SK-N-SH (cell line): ENCODE measurements around the gene SH2D3C. TPM values are rescaled to one million over a fixed set of nuclear protein-coding genes. Genes with fewer than 3 reads are reported as not detected.

Experiments
- CTCF ChIA-PET: fragments of 300-600, 350-600 bp; formaldehyde crosslinking; extraction: SDS; loops from one replicate; lab custom pipeline; 2021; lab: Yijun Ruan, JAX
- POLR2A ChIA-PET: fragments of 350-600 bp; sonication (Branson Sonifier 250); formaldehyde crosslinking; extraction: SDS; loops from one replicate; lab custom pipeline; 2020; ENCODE audit warnings: antibody characterized with exemption, inconsistent platforms; lab: Yijun Ruan, JAX
- DNase-seq: peaks from one replicate; pipeline ENCODE4 v3.0.0; 2012
- H2AFZ ChIP-seq: fragments of 200-600 bp; sonication (generic); 2 replicates; pipeline ENCODE4 v1.8.1; 2016; ENCODE audit warnings: antibody characterized with exemption, mild to moderate bottlenecking, low read depth
- H3F3A ChIP-seq: fragments of 200-600 bp; sonication (generic); replicated peaks from 2 replicates; pipeline ENCODE3; 2016; ENCODE audit warnings: antibody characterized with exemption, mild to moderate bottlenecking; ENCODE audit not compliant: insufficient read depth
- H3K27ac ChIP-seq, 2 experiments: fragments of 200-500 bp in 1 of 2; fragments of 200-600 bp in 1 of 2; sonication (Bioruptor generic) in 1 of 2; sonication (generic), shearing (Covaris generic) in 1 of 2; 2 replicates each; pipeline versions ENCODE4 v1.5.1 to v1.6.1; 2014 to 2016; ENCODE audit warnings: low read depth in 2 of 2, inconsistent platforms in 1 of 2, low read length in 1 of 2, mild to moderate bottlenecking in 1 of 2, mixed read lengths in 1 of 2
- H3K27me3 ChIP-seq: fragments of 200-600 bp; sonication (generic), shearing (Covaris generic); 2 replicates; pipeline ENCODE4 v1.6.1; 2016; ENCODE audit warnings: mixed run types; ENCODE audit not compliant: insufficient read depth
- H3K36me3 ChIP-seq, 2 experiments: fragments of 200-500 bp in 1 of 2; fragments of 200-600 bp in 1 of 2; sonication (Bioruptor generic) in 1 of 2; sonication (generic) in 1 of 2; replicated peaks in 1 of 2; 2 replicates each; pipeline versions ENCODE3 to v1.5.1; 2014 to 2016; ENCODE audit warnings: low read length in 1 of 2, mild to moderate bottlenecking in 1 of 2; ENCODE audit not compliant: insufficient read depth in 2 of 2, control insufficient read depth in 1 of 2
- H3K4me1 ChIP-seq, 2 experiments: fragments of 200-500 bp in 1 of 2; fragments of 200-600 bp in 1 of 2; sonication (Bioruptor generic) in 1 of 2; sonication (generic), shearing (Covaris generic) in 1 of 2; 2 replicates each; pipeline versions ENCODE4 v1.5.1 to v1.6.1; 2014 to 2016; ENCODE audit warnings: low read depth in 1 of 2, low read length in 1 of 2, mixed run types in 1 of 2; ENCODE audit not compliant: insufficient read depth in 2 of 2, control insufficient read depth in 1 of 2
- H3K4me2 ChIP-seq: fragments of 200-600 bp; sonication (generic), shearing (Covaris generic); 2 replicates; pipeline ENCODE4 v1.6.1; 2017; ENCODE audit warnings: mixed run types
- H3K4me3 ChIP-seq, 2 experiments: fragments of 200-500 bp in 1 of 2; fragments of 200-600 bp in 1 of 2; sonication (Bioruptor generic) in 1 of 2; sonication (generic), shearing (Covaris generic) in 1 of 2; 2 replicates each; pipeline versions ENCODE4 v1.5.1 to v1.8.1; 2014 to 2016; ENCODE audit warnings: low read depth in 2 of 2, inconsistent platforms in 1 of 2, low read length in 1 of 2, mild to moderate bottlenecking in 1 of 2, mixed read lengths in 1 of 2, moderate library complexity in 1 of 2
- H3K79me2 ChIP-seq: fragments of 200-600 bp; sonication (generic); 2 replicates; pipeline ENCODE4 v1.8.1; 2017; ENCODE audit warnings: mild to moderate bottlenecking; ENCODE audit not compliant: insufficient read depth
- H3K9ac ChIP-seq: fragments of 200-600 bp; sonication (generic); 2 replicates; pipeline ENCODE4 v1.6.1; 2017; ENCODE audit warnings: mixed run types
- H3K9me2 ChIP-seq: fragments of 200-600 bp; sonication (generic); 2 replicates; pipeline ENCODE4 v1.6.1; 2017; ENCODE audit warnings: mixed run types
- H3K9me3 ChIP-seq: fragments of 200-600 bp; sonication (generic); 2 replicates; pipeline ENCODE4 v1.6.1; 2017; ENCODE audit warnings: mixed run types, mild to moderate bottlenecking, moderate library complexity
- H4K20me1 ChIP-seq: fragments of 200-600 bp; sonication (generic); 2 replicates; pipeline ENCODE4 v1.6.1; 2017; ENCODE audit warnings: mild to moderate bottlenecking, mixed run types; ENCODE audit not compliant: insufficient read depth
- CHD2 ChIP-seq: fragments of 150-350 bp; IDR thresholded peaks from 2 replicates; pipeline ENCODE4 v1.6.1; 2018; ENCODE audit warnings: low read length; ENCODE audit not compliant: partially characterized antibody
- ELF1 ChIP-seq: IDR thresholded peaks from 2 replicates; pipeline ENCODE4 v1.4.0; 2012
- EP300 ChIP-seq, 2 experiments: IDR thresholded peaks; 2 replicates each; pipeline versions ENCODE4 v1.4.0 to v1.6.1; 2012; ENCODE audit warnings: borderline replicate concordance in 1 of 2, low read depth in 1 of 2, low read length in 1 of 2
- EZH2phosphoT487 ChIP-seq: fragments of 200-600 bp; sonication (generic); IDR thresholded peaks from 2 replicates; pipeline ENCODE4 v1.6.1; 2017; ENCODE audit warnings: low read depth, mixed run types, mild to moderate bottlenecking, antibody characterized with exemption, moderate library complexity, borderline replicate concordance
- FOXJ3 ChIP-seq: sonication (generic); formaldehyde crosslinking; IDR thresholded peaks from 2 replicates; pipeline ENCODE4 v1.5.1; 2020; ENCODE audit warnings: mild to moderate bottlenecking, missing genetic modification reagents
- JUND ChIP-seq: IDR thresholded peaks from 2 replicates; pipeline ENCODE4 v1.4.0; 2012
- MXI1 ChIP-seq: IDR thresholded peaks from 2 replicates; pipeline ENCODE4 v1.6.1; 2012; ENCODE audit warnings: mild to moderate bottlenecking, low read depth, low read length, improper control_type of control experiment
- NRF1 ChIP-seq: IDR thresholded peaks from 2 replicates; pipeline ENCODE4 v1.6.1; 2012; ENCODE audit warnings: low read depth, mild to moderate bottlenecking, low read length
- POLR2AphosphoS5 ChIP-seq: IDR thresholded peaks from 2 replicates; pipeline ENCODE4 v1.6.1; 2012; ENCODE audit warnings: low read depth, low read length
- RCOR1 ChIP-seq: fragments of 150-350 bp; IDR thresholded peaks from 2 replicates; pipeline ENCODE4 v1.6.1; 2017; ENCODE audit warnings: antibody characterized with exemption, low read length
- TAF1 ChIP-seq: IDR thresholded peaks from 2 replicates; pipeline ENCODE4 v1.6.1; 2012; ENCODE audit warnings: low read depth, mild to moderate bottlenecking, low read length, moderate library complexity, borderline replicate concordance
- TCF12 ChIP-seq: IDR thresholded peaks from 2 replicates; pipeline ENCODE4 v1.4.0; 2012
- TEAD4 ChIP-seq: IDR thresholded peaks from 2 replicates; pipeline ENCODE4 v1.4.0; 2012; ENCODE audit warnings: mild to moderate bottlenecking, borderline replicate concordance; ENCODE audit not compliant: insufficient read depth
- YY1 ChIP-seq: IDR thresholded peaks from 2 replicates; pipeline ENCODE4 v1.4.0; 2012; ENCODE audit warnings: low read depth, mild to moderate bottlenecking
- WGBS: methylation state at CpG from one replicate; pipeline ENCODE4 v1.1.6; 2017; ENCODE audit warnings: low lambda C conversion rate; 5-methylcytosine and 5-hydroxymethylcytosine counted together
- polyA plus RNA-seq, 3 experiments: library from polyadenylated mRNA; depleted of rRNA; stranded (reverse); fragments of >200 nt; gene quantifications; 2 replicates each; pipeline ENCODE4 v1.2.3, GENCODE V29; 2012
- TF ChIP-seq, protein P1 (sequence below): IDR thresholded peaks from 2 replicates; pipeline ENCODE4 v1.4.0; 2012; ENCODE audit warnings: low read depth, borderline replicate concordance
- TF ChIP-seq, protein P2 (sequence below): IDR thresholded peaks from 2 replicates; pipeline ENCODE4 v1.6.1; 2012; ENCODE audit warnings: mild to moderate bottlenecking, low read depth, low read length, moderate library complexity
- TF ChIP-seq, protein P3 (sequence below): IDR thresholded peaks from 2 replicates; pipeline ENCODE4; 2012
- TF ChIP-seq, protein P4 (sequence below): IDR thresholded peaks from 2 replicates; pipeline ENCODE4 v1.4.0; 2012; ENCODE audit warnings: low read depth, borderline replicate concordance
- TF ChIP-seq, protein P5 (sequence below): fragments of 200-600 bp; sonication (generic); IDR thresholded peaks from 2 replicates; pipeline ENCODE4 v1.6.1; 2017; ENCODE audit warnings: antibody characterized with exemption, mild to moderate bottlenecking, moderate library complexity

The SH2D3C gene
- polyA plus RNA-seq, 1 of the 3 experiments (the other 2 are of a cell fraction): 0.15 TPM

DNA sequence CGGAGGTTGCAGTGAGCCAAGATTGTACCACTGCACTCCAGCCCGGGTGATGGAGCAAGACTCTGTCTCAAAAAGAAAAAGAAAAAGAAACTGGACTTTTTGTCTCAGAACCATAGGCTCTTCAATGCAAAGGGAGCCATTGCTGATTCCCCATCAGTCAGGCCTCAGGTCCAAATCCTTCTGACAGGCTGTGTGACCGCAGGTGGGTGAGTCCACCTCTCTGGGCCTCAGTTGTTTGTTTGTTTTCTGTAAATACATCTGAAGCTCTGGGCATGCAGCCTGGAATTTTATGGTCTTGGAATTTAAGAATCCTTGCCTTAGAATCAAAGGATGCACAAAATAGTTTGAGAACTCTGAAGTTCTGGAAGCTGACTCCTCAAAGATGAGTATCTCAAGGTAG lies 22.2 kb downstream of the SH2D3C start:
- no peak for TF ChIP-seq NRF1
- no peak for TF ChIP-seq EP300 (IDR thresholded peaks at IDR 0.05; ENCODE audit: borderline replicate concordance in 1 of 2, low read depth in 1 of 2, low read length in 1 of 2)
- TF ChIP-seq MXI1: no peak
- TF ChIP-seq, protein P1, sequence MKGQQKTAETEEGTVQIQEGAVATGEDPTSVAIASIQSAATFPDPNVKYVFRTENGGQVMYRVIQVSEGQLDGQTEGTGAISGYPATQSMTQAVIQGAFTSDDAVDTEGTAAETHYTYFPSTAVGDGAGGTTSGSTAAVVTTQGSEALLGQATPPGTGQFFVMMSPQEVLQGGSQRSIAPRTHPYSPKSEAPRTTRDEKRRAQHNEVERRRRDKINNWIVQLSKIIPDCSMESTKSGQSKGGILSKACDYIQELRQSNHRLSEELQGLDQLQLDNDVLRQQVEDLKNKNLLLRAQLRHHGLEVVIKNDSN: no peak
- no peak for TF ChIP-seq TEAD4
- no peak for TF ChIP-seq TCF12
- TF ChIP-seq TAF1: no peak
- TF ChIP-seq YY1: no peak
- TF ChIP-seq POLR2AphosphoS5: no peak
- TF ChIP-seq, protein P2, sequence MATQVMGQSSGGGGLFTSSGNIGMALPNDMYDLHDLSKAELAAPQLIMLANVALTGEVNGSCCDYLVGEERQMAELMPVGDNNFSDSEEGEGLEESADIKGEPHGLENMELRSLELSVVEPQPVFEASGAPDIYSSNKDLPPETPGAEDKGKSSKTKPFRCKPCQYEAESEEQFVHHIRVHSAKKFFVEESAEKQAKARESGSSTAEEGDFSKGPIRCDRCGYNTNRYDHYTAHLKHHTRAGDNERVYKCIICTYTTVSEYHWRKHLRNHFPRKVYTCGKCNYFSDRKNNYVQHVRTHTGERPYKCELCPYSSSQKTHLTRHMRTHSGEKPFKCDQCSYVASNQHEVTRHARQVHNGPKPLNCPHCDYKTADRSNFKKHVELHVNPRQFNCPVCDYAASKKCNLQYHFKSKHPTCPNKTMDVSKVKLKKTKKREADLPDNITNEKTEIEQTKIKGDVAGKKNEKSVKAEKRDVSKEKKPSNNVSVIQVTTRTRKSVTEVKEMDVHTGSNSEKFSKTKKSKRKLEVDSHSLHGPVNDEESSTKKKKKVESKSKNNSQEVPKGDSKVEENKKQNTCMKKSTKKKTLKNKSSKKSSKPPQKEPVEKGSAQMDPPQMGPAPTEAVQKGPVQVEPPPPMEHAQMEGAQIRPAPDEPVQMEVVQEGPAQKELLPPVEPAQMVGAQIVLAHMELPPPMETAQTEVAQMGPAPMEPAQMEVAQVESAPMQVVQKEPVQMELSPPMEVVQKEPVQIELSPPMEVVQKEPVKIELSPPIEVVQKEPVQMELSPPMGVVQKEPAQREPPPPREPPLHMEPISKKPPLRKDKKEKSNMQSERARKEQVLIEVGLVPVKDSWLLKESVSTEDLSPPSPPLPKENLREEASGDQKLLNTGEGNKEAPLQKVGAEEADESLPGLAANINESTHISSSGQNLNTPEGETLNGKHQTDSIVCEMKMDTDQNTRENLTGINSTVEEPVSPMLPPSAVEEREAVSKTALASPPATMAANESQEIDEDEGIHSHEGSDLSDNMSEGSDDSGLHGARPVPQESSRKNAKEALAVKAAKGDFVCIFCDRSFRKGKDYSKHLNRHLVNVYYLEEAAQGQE: no peak
- no peak for TF ChIP-seq ELF1
- no peak for TF ChIP-seq JUND
- TF ChIP-seq, protein P3, sequence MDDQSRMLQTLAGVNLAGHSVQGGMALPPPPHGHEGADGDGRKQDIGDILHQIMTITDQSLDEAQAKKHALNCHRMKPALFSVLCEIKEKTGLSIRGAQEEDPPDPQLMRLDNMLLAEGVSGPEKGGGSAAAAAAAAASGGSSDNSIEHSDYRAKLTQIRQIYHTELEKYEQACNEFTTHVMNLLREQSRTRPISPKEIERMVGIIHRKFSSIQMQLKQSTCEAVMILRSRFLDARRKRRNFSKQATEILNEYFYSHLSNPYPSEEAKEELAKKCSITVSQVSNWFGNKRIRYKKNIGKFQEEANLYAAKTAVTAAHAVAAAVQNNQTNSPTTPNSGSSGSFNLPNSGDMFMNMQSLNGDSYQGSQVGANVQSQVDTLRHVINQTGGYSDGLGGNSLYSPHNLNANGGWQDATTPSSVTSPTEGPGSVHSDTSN: no peak
- TF ChIP-seq, protein P4, sequence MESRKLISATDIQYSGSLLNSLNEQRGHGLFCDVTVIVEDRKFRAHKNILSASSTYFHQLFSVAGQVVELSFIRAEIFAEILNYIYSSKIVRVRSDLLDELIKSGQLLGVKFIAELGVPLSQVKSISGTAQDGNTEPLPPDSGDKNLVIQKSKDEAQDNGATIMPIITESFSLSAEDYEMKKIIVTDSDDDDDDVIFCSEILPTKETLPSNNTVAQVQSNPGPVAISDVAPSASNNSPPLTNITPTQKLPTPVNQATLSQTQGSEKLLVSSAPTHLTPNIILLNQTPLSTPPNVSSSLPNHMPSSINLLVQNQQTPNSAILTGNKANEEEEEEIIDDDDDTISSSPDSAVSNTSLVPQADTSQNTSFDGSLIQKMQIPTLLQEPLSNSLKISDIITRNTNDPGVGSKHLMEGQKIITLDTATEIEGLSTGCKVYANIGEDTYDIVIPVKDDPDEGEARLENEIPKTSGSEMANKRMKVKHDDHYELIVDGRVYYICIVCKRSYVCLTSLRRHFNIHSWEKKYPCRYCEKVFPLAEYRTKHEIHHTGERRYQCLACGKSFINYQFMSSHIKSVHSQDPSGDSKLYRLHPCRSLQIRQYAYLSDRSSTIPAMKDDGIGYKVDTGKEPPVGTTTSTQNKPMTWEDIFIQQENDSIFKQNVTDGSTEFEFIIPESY: no peak
- TF ChIP-seq EZH2phosphoT487: no peak
- TF ChIP-seq FOXJ3 (CRISPR knock-in tag): no peak
- TF ChIP-seq, protein P5, sequence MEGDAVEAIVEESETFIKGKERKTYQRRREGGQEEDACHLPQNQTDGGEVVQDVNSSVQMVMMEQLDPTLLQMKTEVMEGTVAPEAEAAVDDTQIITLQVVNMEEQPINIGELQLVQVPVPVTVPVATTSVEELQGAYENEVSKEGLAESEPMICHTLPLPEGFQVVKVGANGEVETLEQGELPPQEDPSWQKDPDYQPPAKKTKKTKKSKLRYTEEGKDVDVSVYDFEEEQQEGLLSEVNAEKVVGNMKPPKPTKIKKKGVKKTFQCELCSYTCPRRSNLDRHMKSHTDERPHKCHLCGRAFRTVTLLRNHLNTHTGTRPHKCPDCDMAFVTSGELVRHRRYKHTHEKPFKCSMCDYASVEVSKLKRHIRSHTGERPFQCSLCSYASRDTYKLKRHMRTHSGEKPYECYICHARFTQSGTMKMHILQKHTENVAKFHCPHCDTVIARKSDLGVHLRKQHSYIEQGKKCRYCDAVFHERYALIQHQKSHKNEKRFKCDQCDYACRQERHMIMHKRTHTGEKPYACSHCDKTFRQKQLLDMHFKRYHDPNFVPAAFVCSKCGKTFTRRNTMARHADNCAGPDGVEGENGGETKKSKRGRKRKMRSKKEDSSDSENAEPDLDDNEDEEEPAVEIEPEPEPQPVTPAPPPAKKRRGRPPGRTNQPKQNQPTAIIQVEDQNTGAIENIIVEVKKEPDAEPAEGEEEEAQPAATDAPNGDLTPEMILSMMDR: no peak
- TF ChIP-seq RCOR1: no peak
- TF ChIP-seq CHD2: no peak
- H3K4me2 ChIP-seq: no peak overlapping the region
- no peak for DNase-seq
- no peak overlapping the region for H3K9ac ChIP-seq
- no peak overlapping the region for H3K4me3 ChIP-seq
- peaks cover 20% of the 10 kb centered on the region for H3K27me3 ChIP-seq
- H2AFZ ChIP-seq: no peak overlapping the region
- H3K27ac ChIP-seq: no peak overlapping the region
- no peaks in the 10 kb centered on the region for H4K20me1 ChIP-seq
- WGBS: 94% methylated on average over 3 of the region's 3 CpGs
- no peaks in the 10 kb centered on the region for H3F3A ChIP-seq
- H3K9me2 ChIP-seq: no peaks in the 10 kb centered on the region
- no peaks in the 10 kb centered on the region for H3K79me2 ChIP-seq
- POLR2A ChIA-PET: interaction anchor here (0.8 to 1.5 kb wide), 2 partner anchors 11 to 24 kb away, joined by 3 read pairs; no protein-coding TSS in a partner anchor
- CTCF ChIA-PET: interaction anchor here (0.6 to 3.8 kb wide), 11 partner anchors 7 to 165 kb away, joined by 3 to 23 read pairs (median 4); partner anchors contain the start of genes CDK9 and TOR2A
- peaks cover 0 to 21% of the 10 kb centered on the region in 2 experiments; a peak in 1 of 4 replicates for H3K4me1 ChIP-seq
- H3K9me3 ChIP-seq: no peaks in the 10 kb centered on the region
- H3K36me3 ChIP-seq: no peaks in the 10 kb centered on the region
